Astrocyte of the hippocampus (primary cell): ENCODE data around the gene MEX3A.
A peak's percentile ranks its signal among the peaks of the same experiment; 100 is the strongest.
"Not testable (repeated sequence)": the region's sequence is repeated elsewhere in the genome, so short reads cannot be mapped to it uniquely, and the experiment has no call there.

Source experiments
- DNase-seq: peaks from one replicate; pipeline ENCODE4 v3.0.0; 2011; ENCODE audit warnings: low read depth, low spot score

MEX3A gene

GRCh38 chr1:156118177-156118868, 36.1 kb upstream of the MEX3A start:
- no peak for DNase-seq

- no peak for DNase-seq
Measured at GRCh38 chr1:156117414-156118176, 35.3 kb upstream of the MEX3A start.

- not testable (repeated sequence) for DNase-seq
Measured at GRCh38 chr1:156116731-156117130, 34.5 kb upstream of the MEX3A start.

- peak; percentile 82 for DNase-seq
Measured at GRCh38 chr1:156115514-156116374, 33.5 kb upstream of the MEX3A start.

GRCh38 chr1:156114919-156115513, 32.8 kb upstream of the MEX3A start:
- DNase-seq = peak; percentile 56

GRCh38 chr1:156114101-156114918, 32.0 kb upstream of the MEX3A start, which contains the start of gene LMNA:
Gene LMNA, plus strand, starts transcription at chr1:156114711. Its CDS starts 208 bp downstream, at chr1:156114919.
- peak; percentile 97 for DNase-seq

- peak; percentile 52 for DNase-seq
Measured at GRCh38 chr1:156113282-156113950, 31.2 kb upstream of the MEX3A start.

GRCh38 chr1:156112276-156113137, 30.2 kb upstream of the MEX3A start:
- peak; percentile 51 for DNase-seq

GRCh38 chr1:156111355-156111962, 29.2 kb upstream of the MEX3A start:
- no peak for DNase-seq

GRCh38 chr1:156110252-156110651, 28.0 kb upstream of the MEX3A start:
- DNase-seq = no peak

GRCh38 chr1:156108664-156109241, 26.5 kb upstream of the MEX3A start:
- no peak for DNase-seq

GRCh38 chr1:156108057-156108456, 25.8 kb upstream of the MEX3A start:
- DNase-seq = no peak

- DNase-seq = peak; percentile 71
Measured at GRCh38 chr1:156106624-156107488, 24.6 kb upstream of the MEX3A start.

GRCh38 chr1:156104861-156105832, 22.9 kb upstream of the MEX3A start:
- DNase-seq = no peak

- peak; percentile 87 for DNase-seq
Measured at GRCh38 chr1:156104065-156104810, 22.0 kb upstream of the MEX3A start.
